Activated T-cell treated with anti-CD3 and anti-CD28 coated beads, Interleukin-2, amount 50 U/mL, for 72 hours (primary cell): ENCODE measurements around the gene STK16. TPM values are rescaled to one million over a fixed set of nuclear protein-coding genes. Genes with fewer than 3 reads are reported as not detected.
"Not testable (repeated sequence)": the region's sequence is repeated elsewhere in the genome, so short reads cannot be mapped to it uniquely, and the experiment has no call there.

Experiments
- ATAC-seq, 2 donors: fragments of 150-1000 bp; cut with Tn5 transposase; replicated peaks in 1 of 2; 2 replicates each; pipeline ENCODE4 v1.10.0; 2021; ENCODE audit warnings: moderate library complexity in 2 of 2, mild to moderate bottlenecking in 1 of 2
- DNase-seq, 2 donors: peaks; one replicate each; pipeline ENCODE4 v3.0.0; 2021 to 2022; ENCODE audit warnings: mixed read lengths in 1 of 2
- H3K27ac Mint-ChIP-seq: one replicate; pipeline ENCODE4 v1.8.0; 2022; ENCODE audit warnings: mild to moderate bottlenecking, moderate library complexity, mixed read lengths
- H3K27me3 Mint-ChIP-seq: one replicate; pipeline ENCODE4 v1.8.0; 2022; ENCODE audit warnings: low read depth, mixed read lengths
- H3K36me3 Mint-ChIP-seq, 2 donors: one replicate each; pipeline ENCODE4 v1.8.0; 2022; ENCODE audit warnings: mixed read lengths in 2 of 2, mild to moderate bottlenecking in 1 of 2; ENCODE audit not compliant: insufficient read depth in 2 of 2
- H3K4me1 Mint-ChIP-seq: one replicate; pipeline ENCODE4 v1.8.0; 2022; ENCODE audit warnings: low read depth, mixed read lengths
- H3K4me3 Mint-ChIP-seq, 2 donors: one replicate each; pipeline ENCODE4 v1.8.0; 2022; ENCODE audit warnings: mild to moderate bottlenecking in 2 of 2, mixed read lengths in 2 of 2, moderate library complexity in 2 of 2
- H3K9me3 Mint-ChIP-seq, 2 donors: one replicate each; pipeline ENCODE4 v1.8.0; 2022; ENCODE audit warnings: mixed read lengths in 2 of 2
- total RNA-seq, 2 donors: library from RNA; stranded (reverse); gene quantifications; one replicate each; pipeline ENCODE4 v1.2.3, GENCODE V29; 2022

Gene STK16
- total RNA-seq, 2 donors from 2014 or later = 36.8 to 46.0 TPM

- no peaks in the 10 kb centered on the region for H3K27me3 Mint-ChIP-seq
- peaks cover 69% of the 10 kb centered on the region for H3K4me1 Mint-ChIP-seq
- DNase-seq (peak; percentile 62 to 75), ATAC-seq (peak; percentile 19 to 44)
- H3K4me3 Mint-ChIP-seq = peak within 1 kb of the TSS; percentile 75 to 78
- no peaks in the 10 kb centered on the region for H3K9me3 Mint-ChIP-seq
- peaks cover 4 to 14% of the 10 kb centered on the region in 2 donors for H3K36me3 Mint-ChIP-seq
- peak within 1 kb of the TSS; percentile 89 for H3K27ac Mint-ChIP-seq
Measured at GRCh38 chr2:219252900-219253752, 7.8 kb downstream of the STK16 start, which contains the start of gene TUBA4B. Gene TUBA4B (plus strand): TSS chr2:219253243. CDS start chr2:219253408, 165 bp downstream.

- ATAC-seq = peak; percentile 74
- DNase-seq = peak; percentile 92 to 94
- H3K27ac Mint-ChIP-seq = peak within 1 kb of the TSS; percentile 89
- H3K27me3 Mint-ChIP-seq = no peaks in the 10 kb centered on the region
- no peaks in the 10 kb centered on the region for H3K9me3 Mint-ChIP-seq
- H3K4me1 Mint-ChIP-seq = peaks cover 64% of the 10 kb centered on the region
- peak within 1 kb of the TSS; percentile 75 to 78 for H3K4me3 Mint-ChIP-seq
- H3K36me3 Mint-ChIP-seq = peaks cover 2 to 14% of the 10 kb centered on the region in 2 donors
Measured at GRCh38 chr2:219253753-219254589, 8.7 kb downstream of the STK16 start, which contains the start of gene TUBA4A. Gene TUBA4A (minus strand): TSS chr2:219253918. CDS start chr2:219253858, 60 bp downstream.

GRCh38 chr2:219254590-219255201 is 9.4 kb downstream of the STK16 start:
- H3K9me3 Mint-ChIP-seq = no peaks in the 10 kb centered on the region
- DNase-seq (peak; percentile 48 to 50), ATAC-seq (peak; percentile 50 to 55)
- peak overlapping the region; percentile 75 to 78 for H3K4me3 Mint-ChIP-seq
- peaks cover 57% of the 10 kb centered on the region for H3K4me1 Mint-ChIP-seq
- H3K36me3 Mint-ChIP-seq = peaks cover 0 to 14% of the 10 kb centered on the region in 2 donors
- H3K27me3 Mint-ChIP-seq = no peaks in the 10 kb centered on the region
- H3K27ac Mint-ChIP-seq = peak overlapping the region; percentile 73

GRCh38 chr2:219258942-219259341 is 13.7 kb downstream of the STK16 start:
- not testable (repeated sequence) for H3K9me3 Mint-ChIP-seq, H3K27ac Mint-ChIP-seq, H3K27me3 Mint-ChIP-seq, DNase-seq, H3K4me3 Mint-ChIP-seq, H3K36me3 Mint-ChIP-seq, ATAC-seq
- H3K4me1 Mint-ChIP-seq = peaks cover 25% of the 10 kb centered on the region

GRCh38 chr2:219261024-219261855 is 16.0 kb downstream of the STK16 start:
- no peaks in the 10 kb centered on the region for H3K9me3 Mint-ChIP-seq
- H3K4me1 Mint-ChIP-seq = peaks cover 8% of the 10 kb centered on the region
- no peak overlapping the region for H3K27ac Mint-ChIP-seq
- no peak for DNase-seq
- H3K27me3 Mint-ChIP-seq = no peaks in the 10 kb centered on the region
- ATAC-seq = no peak
- no peaks in the 10 kb centered on the region for H3K36me3 Mint-ChIP-seq
- H3K4me3 Mint-ChIP-seq = no peak overlapping the region

- Mint-ChIP-seq H3K27ac (no peak overlapping the region), H3K4me3 (no peak overlapping the region), H3K27me3 (no peaks in the 10 kb centered on the region), H3K36me3 (no peaks in the 10 kb centered on the region), H3K9me3 (no peaks in the 10 kb centered on the region), H3K4me1 (no peaks in the 10 kb centered on the region)
- no peak for DNase-seq
- ATAC-seq = no peak
Measured at GRCh38 chr2:219266232-219266631, 21.0 kb downstream of the STK16 start.

GRCh38 chr2:219266886-219267285 is 21.6 kb downstream of the STK16 start:
- no peaks in the 10 kb centered on the region for H3K4me1 Mint-ChIP-seq
- no peak overlapping the region for H3K27ac Mint-ChIP-seq
- no peaks in the 10 kb centered on the region for H3K27me3 Mint-ChIP-seq
- no peaks in the 10 kb centered on the region for H3K9me3 Mint-ChIP-seq
- no peak for ATAC-seq
- no peaks in the 10 kb centered on the region for H3K36me3 Mint-ChIP-seq
- H3K4me3 Mint-ChIP-seq = no peak overlapping the region
- DNase-seq = no peak

GRCh38 chr2:219268294-219268693 is 23.0 kb downstream of the STK16 start:
- no peak for DNase-seq
- ATAC-seq = no peak
- Mint-ChIP-seq H3K9me3 (no peaks in the 10 kb centered on the region), H3K27me3 (no peaks in the 10 kb centered on the region), H3K4me3 (no peak overlapping the region), H3K4me1 (no peaks in the 10 kb centered on the region), H3K36me3 (no peaks in the 10 kb centered on the region), H3K27ac (no peak overlapping the region)

- Mint-ChIP-seq H3K9me3 (no peaks in the 10 kb centered on the region), H3K36me3 (no peaks in the 10 kb centered on the region), H3K4me3 (no peak overlapping the region)
Measured at GRCh38 chr2:219269362-219270054, 24.2 kb downstream of the STK16 start.

GRCh38 chr2:219270055-219270372 is 24.7 kb downstream of the STK16 start:
- H3K27me3 Mint-ChIP-seq = no peaks in the 10 kb centered on the region
- DNase-seq (no peak), ATAC-seq (no peak)
- no peak overlapping the region for H3K27ac Mint-ChIP-seq
- H3K9me3 Mint-ChIP-seq = no peaks in the 10 kb centered on the region
- no peaks in the 10 kb centered on the region for H3K36me3 Mint-ChIP-seq
- no peak overlapping the region for H3K4me3 Mint-ChIP-seq
- H3K4me1 Mint-ChIP-seq = no peaks in the 10 kb centered on the region

More at GRCh38 chr2:219269362-219270054, 24.2 kb downstream of the STK16 start:
- Mint-ChIP-seq H3K27ac (no peak overlapping the region), H3K27me3 (no peaks in the 10 kb centered on the region), H3K4me1 (no peaks in the 10 kb centered on the region)
- no peak for DNase-seq
- no peak for ATAC-seq

GRCh38 chr2:219271021-219271420 is 25.7 kb downstream of the STK16 start:
- H3K4me3 Mint-ChIP-seq = no peak overlapping the region
- H3K4me1 Mint-ChIP-seq = no peaks in the 10 kb centered on the region
- no peak for ATAC-seq

GRCh38 chr2:219272356-219272755 is 27.1 kb downstream of the STK16 start:
- ATAC-seq = no peak
- no peak overlapping the region for H3K27ac Mint-ChIP-seq
- DNase-seq = no peak
- H3K36me3 Mint-ChIP-seq = no peaks in the 10 kb centered on the region
- no peak overlapping the region for H3K4me3 Mint-ChIP-seq
- H3K27me3 Mint-ChIP-seq = no peaks in the 10 kb centered on the region
- H3K9me3 Mint-ChIP-seq = no peaks in the 10 kb centered on the region
- H3K4me1 Mint-ChIP-seq = peaks cover 5% of the 10 kb centered on the region

More at GRCh38 chr2:219271021-219271420, 25.7 kb downstream of the STK16 start:
- H3K36me3 Mint-ChIP-seq = no peaks in the 10 kb centered on the region
- no peak for DNase-seq
- no peaks in the 10 kb centered on the region for H3K9me3 Mint-ChIP-seq
- no peak overlapping the region for H3K27ac Mint-ChIP-seq
- H3K27me3 Mint-ChIP-seq = no peaks in the 10 kb centered on the region
